Medulla oblongata (tissue), 1 donor: Measurements from ENCODE around the gene ALG12.

Source experiments
- DNase-seq: peaks from one replicate; pipeline ENCODE4 v3.0.0-alpha.2; 2015; ENCODE audit errors: extremely low spot score

Gene ALG12

GRCh38 chr22:49958366-49958921 lies 40.2 kb upstream of the ALG12 start:
- no peak for DNase-seq

- no peak for DNase-seq
These were observed 39.7 kb upstream of the ALG12 start for GRCh38 chr22:49957826-49958365.

GRCh38 chr22:49956914-49957825 lies 38.9 kb upstream of the ALG12 start:
- DNase-seq, result no peak

- no peak for DNase-seq
These were observed 38.2 kb upstream of the ALG12 start for GRCh38 chr22:49956418-49956770.

- DNase-seq, result no peak
These were observed 37.6 kb upstream of the ALG12 start for GRCh38 chr22:49955581-49956417.

- no peak for DNase-seq
These were observed 36.8 kb upstream of the ALG12 start for GRCh38 chr22:49954991-49955580.

- DNase-seq, result peak; percentile 60
These were observed 36.1 kb upstream of the ALG12 start for GRCh38 chr22:49954354-49954753.

- no peak for DNase-seq
These were observed 35.6 kb upstream of the ALG12 start for GRCh38 chr22:49953680-49954344.

- DNase-seq, result no peak
These were observed 34.9 kb upstream of the ALG12 start for GRCh38 chr22:49953027-49953679.

GRCh38 chr22:49951986-49952896 lies 34.0 kb upstream of the ALG12 start:
- no peak for DNase-seq

GRCh38 chr22:49951678-49951985 lies 33.4 kb upstream of the ALG12 start:
- DNase-seq, result no peak

- no peak for DNase-seq
These were observed 32.9 kb upstream of the ALG12 start for GRCh38 chr22:49951000-49951677.

GRCh38 chr22:49950396-49950994 lies 32.3 kb upstream of the ALG12 start:
- DNase-seq, result no peak

- DNase-seq, result no peak
These were observed 31.7 kb upstream of the ALG12 start for GRCh38 chr22:49949914-49950292.

GRCh38 chr22:49948958-49949913 lies 31.0 kb upstream of the ALG12 start:
- DNase-seq, result no peak

GRCh38 chr22:49948116-49948957 lies 30.1 kb upstream of the ALG12 start:
- no peak for DNase-seq

- DNase-seq, result no peak
These were observed 29.0 kb upstream of the ALG12 start for GRCh38 chr22:49947296-49947622.
